CD4-positive, alpha-beta T cell (primary cell): ENCODE measurements around the gene TSPYL1. TPM values are rescaled to one million over a fixed set of nuclear protein-coding genes. Genes with fewer than 3 reads are reported as not detected.
"Not testable (repeated sequence)": the region's sequence is repeated elsewhere in the genome, so short reads cannot be mapped to it uniquely, and the experiment has no call there.

Source experiments
- ATAC-seq: fragments of 200-7000 bp; cut with Tn5 transposase; one replicate; pipeline ENCODE4 v1.10.0; 2022; ENCODE audit warnings: mild to moderate bottlenecking; ENCODE audit not compliant: poor library complexity
- CTCF ChIA-PET: fragments of 350-600 bp; sonication (Branson Sonifier 250); formaldehyde crosslinking; loops from one replicate; lab custom pipeline; 2021; ENCODE audit warnings: antibody characterized with exemption, inconsistent platforms; lab: Charles Lee
- POLR2A ChIA-PET: fragments of 350-600 bp; sonication (Branson Sonifier 250); formaldehyde crosslinking; loops from one replicate; lab custom pipeline; 2021; ENCODE audit warnings: antibody characterized with exemption, inconsistent platforms; lab: Charles Lee
- DNase-seq, 14 experiments: peaks; one replicate each; pipeline ENCODE4 v3.0.0-alpha.2; 2013 to 2020; ENCODE audit warnings: mixed read lengths in 2 of 14
- H3K27ac ChIP-seq, 2 donors: one replicate each; pipeline versions ENCODE4 v1.5.1 to v1.7.0; 2013; ENCODE audit warnings: low read length in 2 of 2, low read depth in 1 of 2, mild to moderate bottlenecking in 1 of 2
- H3K27me3 ChIP-seq, 2 experiments: 1 replicate in 1 of 2; 2 replicates in 1 of 2; pipeline versions ENCODE4 v1.6.1 to v1.7.0; 2013; ENCODE audit warnings: low read length in 2 of 2, control low read depth in 1 of 2, mild to moderate bottlenecking in 1 of 2, moderate library complexity in 1 of 2; ENCODE audit not compliant: insufficient read depth in 2 of 2, control insufficient read depth in 1 of 2
- H3K36me3 ChIP-seq: one replicate; pipeline ENCODE4 v1.6.1; 2013; ENCODE audit warnings: low read length, control low read depth; ENCODE audit not compliant: insufficient read depth
- H3K4me1 ChIP-seq: one replicate; pipeline ENCODE4 v1.6.1; 2013; ENCODE audit warnings: low read length, control low read depth; ENCODE audit not compliant: insufficient read depth
- H3K4me3 ChIP-seq: one replicate; pipeline ENCODE4 v1.5.1; 2013; ENCODE audit warnings: mild to moderate bottlenecking, low read length, moderate library complexity
- H3K9me3 ChIP-seq, 2 experiments: 1 replicate in 1 of 2; 2 replicates in 1 of 2; pipeline versions ENCODE4 v1.6.1 to v1.7.0; 2013; ENCODE audit warnings: low read length in 2 of 2, mild to moderate bottlenecking in 2 of 2, control low read depth in 1 of 2, moderate library complexity in 1 of 2; ENCODE audit not compliant: control insufficient read depth in 1 of 2, insufficient read depth in 1 of 2
- H3K27ac Mint-ChIP-seq: one replicate; pipeline ENCODE4 v1.8.0; 2020; ENCODE audit warnings: mixed read lengths
- H3K27me3 Mint-ChIP-seq: one replicate; pipeline ENCODE4 v1.8.0; 2021; ENCODE audit warnings: mixed read lengths
- H3K36me3 Mint-ChIP-seq: one replicate; pipeline ENCODE4 v1.8.0; 2021; ENCODE audit warnings: low read depth, mixed read lengths
- H3K4me1 Mint-ChIP-seq: one replicate; pipeline ENCODE4 v1.8.0; 2021; ENCODE audit warnings: low read depth, mixed read lengths
- H3K4me3 Mint-ChIP-seq: one replicate; pipeline ENCODE4 v1.8.0; 2020; ENCODE audit warnings: mild to moderate bottlenecking, mixed read lengths
- H3K9me3 Mint-ChIP-seq: one replicate; pipeline ENCODE4 v1.8.0; 2020; ENCODE audit warnings: mixed read lengths
- intact Hi-C, 2 experiments: fragments of 100-400 bp; cut with DNase I in 1 of 2; cut with micrococcal nuclease in 1 of 2; formaldehyde crosslinking; loops; one replicate each; pipeline versions ENCODE4 v1.15.1 to v1.9.0; 2023 to 2025; cut with DNase I, micrococcal nuclease
- total RNA-seq, 174 experiments: library from RNA in 2 of 174; stranded (reverse) in 2 of 174; gene quantifications; one replicate each; pipeline ENCODE4 v1.2.3 and lab custom pipeline; 2021 to 2026
- TF ChIP-seq, protein P1 (sequence below): fragments of 200-600 bp; IDR thresholded peaks from one replicate; pipeline ENCODE4 v1.8.0; 2022; ENCODE audit warnings: antibody characterized with exemption, mild to moderate bottlenecking

The TSPYL1 gene
- total RNA-seq, 2 experiments from 2014 or later = 225 to 226 TPM

DNA sequence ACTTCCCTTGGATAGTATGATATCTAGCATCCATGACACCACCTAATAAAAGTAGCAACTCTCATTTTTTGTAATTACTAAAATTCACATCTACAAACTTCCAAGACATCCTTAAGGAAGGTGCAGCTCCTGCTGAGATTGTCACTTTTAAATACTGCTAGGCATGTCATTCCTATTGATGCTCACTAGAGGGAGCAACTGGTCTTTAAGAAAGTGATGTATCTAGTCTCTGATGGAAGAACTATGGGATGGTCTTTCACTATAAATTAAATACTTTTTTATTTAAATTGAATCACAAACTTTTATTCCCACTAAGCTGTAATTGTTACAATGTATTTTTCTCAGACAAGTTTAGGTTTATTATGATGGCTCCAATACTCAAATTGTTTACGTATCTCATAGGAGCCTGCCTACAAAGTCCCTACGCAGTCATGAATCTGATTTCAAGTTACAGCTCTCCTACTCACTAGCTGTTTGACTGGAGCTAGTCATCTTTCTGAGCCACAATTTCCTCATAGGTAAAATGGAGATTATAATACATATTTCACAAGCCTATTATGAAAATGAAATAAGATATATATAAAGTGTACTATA is 8.1 kb upstream of the TSPYL1 start:
- H3K9me3 Mint-ChIP-seq = no peaks in the 10 kb centered on the region
- no peaks in the 10 kb centered on the region for H3K27me3 Mint-ChIP-seq
- TF ChIP-seq, protein P1, sequence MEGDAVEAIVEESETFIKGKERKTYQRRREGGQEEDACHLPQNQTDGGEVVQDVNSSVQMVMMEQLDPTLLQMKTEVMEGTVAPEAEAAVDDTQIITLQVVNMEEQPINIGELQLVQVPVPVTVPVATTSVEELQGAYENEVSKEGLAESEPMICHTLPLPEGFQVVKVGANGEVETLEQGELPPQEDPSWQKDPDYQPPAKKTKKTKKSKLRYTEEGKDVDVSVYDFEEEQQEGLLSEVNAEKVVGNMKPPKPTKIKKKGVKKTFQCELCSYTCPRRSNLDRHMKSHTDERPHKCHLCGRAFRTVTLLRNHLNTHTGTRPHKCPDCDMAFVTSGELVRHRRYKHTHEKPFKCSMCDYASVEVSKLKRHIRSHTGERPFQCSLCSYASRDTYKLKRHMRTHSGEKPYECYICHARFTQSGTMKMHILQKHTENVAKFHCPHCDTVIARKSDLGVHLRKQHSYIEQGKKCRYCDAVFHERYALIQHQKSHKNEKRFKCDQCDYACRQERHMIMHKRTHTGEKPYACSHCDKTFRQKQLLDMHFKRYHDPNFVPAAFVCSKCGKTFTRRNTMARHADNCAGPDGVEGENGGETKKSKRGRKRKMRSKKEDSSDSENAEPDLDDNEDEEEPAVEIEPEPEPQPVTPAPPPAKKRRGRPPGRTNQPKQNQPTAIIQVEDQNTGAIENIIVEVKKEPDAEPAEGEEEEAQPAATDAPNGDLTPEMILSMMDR = peak; percentile 96
- H3K4me3 Mint-ChIP-seq = no peak overlapping the region
- H3K27me3 ChIP-seq = no peaks in the 10 kb centered on the region
- H3K4me1 Mint-ChIP-seq = no peaks in the 10 kb centered on the region
- H3K27ac Mint-ChIP-seq = no peak overlapping the region
- DNase-seq (peak in 3 of 14 experiments; percentile 59 to 71 (median 67)), ATAC-seq (peak; percentile 87)
- H3K4me1 ChIP-seq = no peaks in the 10 kb centered on the region
- H3K27ac ChIP-seq = no peak overlapping the region
- POLR2A ChIA-PET = interaction anchor here (1.0 to 2.9 kb wide), 2 partner anchors 8 to 34 kb away, joined by 5 to 21 read pairs; partner anchors contain the start of genes TSPYL1 and TSPYL4
- H3K9me3 ChIP-seq = no peaks in the 10 kb centered on the region
- CTCF ChIA-PET = interaction anchor here (0.6 to 2.7 kb wide), 18 partner anchors 8 to 284 kb away, joined by 3 to 32 read pairs (median 4); partner anchors contain the start of genes RWDD1, TSPYL1 and TSPYL4
- no peaks in the 10 kb centered on the region for H3K36me3 ChIP-seq
- intact Hi-C loops = loop anchor here (1.0 to 10.0 kb wide), 4 partner anchors 244 to 1387 kb away; partner anchors contain the start of gene NUS1 (in 1 of the 2)
- no peak overlapping the region for H3K4me3 ChIP-seq
- H3K36me3 Mint-ChIP-seq = no peaks in the 10 kb centered on the region

DNA sequence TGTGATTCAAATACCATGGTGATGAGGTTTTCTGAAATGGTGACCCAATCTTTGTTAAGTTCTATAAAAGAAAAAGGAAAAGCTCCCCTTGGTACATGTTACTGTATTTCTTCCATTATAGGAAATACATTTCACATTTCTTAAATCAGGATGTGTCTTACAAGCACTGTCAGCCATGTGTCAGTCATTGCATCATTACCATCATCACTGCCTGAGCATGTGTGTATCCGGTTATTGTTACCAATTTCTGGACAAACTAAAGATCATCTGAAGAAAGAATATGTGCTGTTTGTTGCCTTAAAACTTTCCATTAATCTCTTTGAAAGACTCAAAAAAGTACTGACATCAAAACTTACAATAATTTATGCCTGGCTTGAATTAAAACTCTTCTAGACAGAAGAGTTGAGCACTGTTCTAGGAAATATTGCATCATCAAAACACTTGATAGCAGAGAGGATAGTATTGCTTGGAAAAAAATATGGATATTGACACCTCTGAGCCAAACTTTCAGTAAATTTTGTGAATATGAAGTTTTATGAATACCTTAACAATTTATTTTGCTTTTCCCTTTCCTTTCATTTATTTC is 7.1 kb upstream of the TSPYL1 start:
- TF ChIP-seq, protein P1 = no peak
- Histone ChIP-seq H3K27ac (no peak overlapping the region), H3K9me3 (no peaks in the 10 kb centered on the region), H3K4me3 (no peak overlapping the region), H3K27me3 (no peaks in the 10 kb centered on the region), H3K4me1 (no peaks in the 10 kb centered on the region), H3K36me3 (no peaks in the 10 kb centered on the region)
- ATAC-seq (no peak), DNase-seq (no peak)
- Mint-ChIP-seq H3K4me3 (no peak overlapping the region), H3K9me3 (no peaks in the 10 kb centered on the region), H3K27me3 (no peaks in the 10 kb centered on the region), H3K36me3 (no peaks in the 10 kb centered on the region), H3K27ac (no peak overlapping the region), H3K4me1 (peaks cover 5% of the 10 kb centered on the region)
- intact Hi-C loops = loop anchor here (1.0 to 10.0 kb wide), 4 partner anchors 244 to 1388 kb away; partner anchors contain the start of gene NUS1 (in 1 of the 2)
- POLR2A ChIA-PET = interaction anchor here (1.0 to 2.9 kb wide), 2 partner anchors 7 to 33 kb away, joined by 5 to 21 read pairs; partner anchors contain the start of genes TSPYL1 and TSPYL4
- CTCF ChIA-PET = interaction anchor here (0.6 to 2.7 kb wide), 17 partner anchors 7 to 278 kb away, joined by 3 to 32 read pairs (median 4); partner anchors contain the start of genes TSPYL1 and TSPYL4

DNA sequence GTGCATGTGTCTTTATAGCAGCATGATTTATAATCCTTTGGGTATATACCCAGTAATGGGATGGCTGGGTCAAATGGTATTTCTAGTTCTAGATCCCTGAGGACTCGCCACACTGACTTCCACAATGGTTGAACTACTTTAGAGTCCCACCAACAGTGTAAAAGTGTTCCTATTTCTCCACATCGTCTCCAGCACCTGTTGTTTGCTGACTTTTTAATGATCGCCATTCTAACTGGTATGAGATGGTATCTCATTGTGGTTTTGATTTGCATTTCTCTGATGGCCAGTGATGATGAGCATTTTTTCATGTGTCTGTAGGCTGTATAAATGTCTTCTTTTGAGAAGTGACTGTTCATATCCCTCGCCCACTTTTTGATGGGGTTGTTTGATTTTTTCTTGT is 5.3 kb upstream of the TSPYL1 start:
- H3K36me3 Mint-ChIP-seq, H3K9me3 ChIP-seq, H3K27me3 ChIP-seq, CTCF ChIA-PET, POLR2A ChIA-PET, H3K9me3 Mint-ChIP-seq, H3K4me3 Mint-ChIP-seq, DNase-seq, H3K27ac Mint-ChIP-seq, H3K27ac ChIP-seq, ATAC-seq, H3K27me3 Mint-ChIP-seq, H3K4me3 ChIP-seq, H3K36me3 ChIP-seq: not testable (repeated sequence)
- intact Hi-C loops = loop anchor here (5.0 to 10.0 kb wide), 4 partner anchors 282 to 1390 kb away; partner anchors contain the start of genes KPNA5 (in 1 of the 2) and NUS1 (in 1 of the 2)
- peaks cover 12% of the 10 kb centered on the region for H3K4me1 ChIP-seq
- peaks cover 21% of the 10 kb centered on the region for H3K4me1 Mint-ChIP-seq
